ENCODE data around the gene TSPAN1.
"Not testable (repeated sequence)": the region's sequence is repeated elsewhere in the genome, so short reads cannot be mapped to it uniquely, and the experiment has no call there.

Gene TSPAN1

GRCh38 chr1:46221749-46222148 lies 46.9 kb downstream of the TSPAN1 start:
- TF ChIP-seq CTCF (conservative IDR thresholded peaks at IDR 0.05; ENCODE audit: low read length) (no peak), EZH2phosphoT487 (IDR thresholded peaks at IDR 0.05; ENCODE audit: borderline replicate concordance) (no peak)
- no peaks in the 10 kb centered on the region for H4K20me1 ChIP-seq (ENCODE audit: insufficient read depth, low read length, poor library complexity, severe bottlenecking)
- H3K9ac ChIP-seq (ENCODE audit: low read depth, low read length, poor library complexity, severe bottlenecking): no peak overlapping the region
- no peaks in the 10 kb centered on the region for H3K27me3 ChIP-seq (ENCODE audit: insufficient read depth, low read length, poor library complexity, severe bottlenecking)
- no peaks in the 10 kb centered on the region for H3K9me2 ChIP-seq (replicated peaks; ENCODE audit: low read depth, low read length)
- H3K4me1 ChIP-seq (ENCODE audit: insufficient read depth, low read length, poor library complexity, severe bottlenecking): no peaks in the 10 kb centered on the region
- no peak overlapping the region for H3K4me3 ChIP-seq (ENCODE audit: low read length, poor library complexity, severe bottlenecking)
- no peaks in the 10 kb centered on the region for H3F3A ChIP-seq (ENCODE audit: low read depth)
- H3K79me2 ChIP-seq (ENCODE audit: insufficient read depth, low read length): no peaks in the 10 kb centered on the region
- H2AFZ ChIP-seq (ENCODE audit: low read length): no peak overlapping the region
- H3K9me3 ChIP-seq (ENCODE audit: insufficient read depth, low read depth, low read length): no peaks in the 10 kb centered on the region
- H3K4me2 ChIP-seq (ENCODE audit: low read depth, low read length, poor library complexity, severe bottlenecking): no peak overlapping the region
- no peaks in the 10 kb centered on the region for H3K36me3 ChIP-seq (ENCODE audit: insufficient read depth, low read length)

GRCh38 chr1:46223055-46223454 lies 48.2 kb downstream of the TSPAN1 start:
- H3K4me3 ChIP-seq (ENCODE audit: low read length, poor library complexity, severe bottlenecking); H3K9me2 ChIP-seq (replicated peaks; ENCODE audit: low read depth, low read length); H3K9me3 ChIP-seq (ENCODE audit: insufficient read depth, low read depth, low read length); H3F3A ChIP-seq (ENCODE audit: low read depth); H3K27me3 ChIP-seq (ENCODE audit: insufficient read depth, low read length, poor library complexity, severe bottlenecking); H3K4me1 ChIP-seq (ENCODE audit: insufficient read depth, low read length, poor library complexity, severe bottlenecking); H4K20me1 ChIP-seq (ENCODE audit: insufficient read depth, low read length, poor library complexity, severe bottlenecking); H3K4me2 ChIP-seq (ENCODE audit: low read depth, low read length, poor library complexity, severe bottlenecking); H3K9ac ChIP-seq (ENCODE audit: low read depth, low read length, poor library complexity, severe bottlenecking); H3K79me2 ChIP-seq (ENCODE audit: insufficient read depth, low read length); H3K36me3 ChIP-seq (ENCODE audit: insufficient read depth, low read length): not testable (repeated sequence)
- H2AFZ ChIP-seq (ENCODE audit: low read length): 0 out of 2 replicates have a peak overlapping the region, but pooled peaks have one; percentile 99

GRCh38 chr1:46223472-46223943 lies 48.6 kb downstream of the TSPAN1 start:
- H3K4me1 ChIP-seq (ENCODE audit: insufficient read depth, low read length, poor library complexity, severe bottlenecking): no peaks in the 10 kb centered on the region
- H3K36me3 ChIP-seq (ENCODE audit: insufficient read depth, low read length): no peaks in the 10 kb centered on the region
- no peaks in the 10 kb centered on the region for H3K27me3 ChIP-seq (ENCODE audit: insufficient read depth, low read length, poor library complexity, severe bottlenecking)
- H3K4me2 ChIP-seq (ENCODE audit: low read depth, low read length, poor library complexity, severe bottlenecking): no peak overlapping the region
- no peaks in the 10 kb centered on the region for H3K79me2 ChIP-seq (ENCODE audit: insufficient read depth, low read length)
- H2AFZ ChIP-seq (ENCODE audit: low read length): peak overlapping the region; percentile 99
- TF ChIP-seq EZH2phosphoT487 (IDR thresholded peaks at IDR 0.05; ENCODE audit: borderline replicate concordance): no peak
- TF ChIP-seq CTCF (conservative IDR thresholded peaks at IDR 0.05; ENCODE audit: low read length): peak; percentile 100
- no peak overlapping the region for H3K4me3 ChIP-seq (ENCODE audit: low read length, poor library complexity, severe bottlenecking)
- H3K9ac ChIP-seq (ENCODE audit: low read depth, low read length, poor library complexity, severe bottlenecking): no peak overlapping the region
- H3K9me2 ChIP-seq (replicated peaks; ENCODE audit: low read depth, low read length): no peaks in the 10 kb centered on the region
- H4K20me1 ChIP-seq (ENCODE audit: insufficient read depth, low read length, poor library complexity, severe bottlenecking): no peaks in the 10 kb centered on the region
- H3F3A ChIP-seq (ENCODE audit: low read depth): no peaks in the 10 kb centered on the region
- H3K9me3 ChIP-seq (ENCODE audit: insufficient read depth, low read depth, low read length): no peaks in the 10 kb centered on the region

GRCh38 chr1:46224966-46225365 lies 50.1 kb downstream of the TSPAN1 start:
- Histone ChIP-seq H3K27me3 (ENCODE audit: insufficient read depth, low read length, poor library complexity, severe bottlenecking) (no peaks in the 10 kb centered on the region), H2AFZ (ENCODE audit: low read length) (no peak overlapping the region), H3F3A (ENCODE audit: low read depth) (no peaks in the 10 kb centered on the region), H3K36me3 (ENCODE audit: insufficient read depth, low read length) (no peaks in the 10 kb centered on the region), H3K9me3 (ENCODE audit: insufficient read depth, low read depth, low read length) (no peaks in the 10 kb centered on the region), H3K4me1 (ENCODE audit: insufficient read depth, low read length, poor library complexity, severe bottlenecking) (no peaks in the 10 kb centered on the region), H3K9me2 (replicated peaks; ENCODE audit: low read depth, low read length) (no peaks in the 10 kb centered on the region), H3K9ac (ENCODE audit: low read depth, low read length, poor library complexity, severe bottlenecking) (no peak overlapping the region), H3K4me2 (ENCODE audit: low read depth, low read length, poor library complexity, severe bottlenecking) (no peak overlapping the region), H4K20me1 (ENCODE audit: insufficient read depth, low read length, poor library complexity, severe bottlenecking) (no peaks in the 10 kb centered on the region), H3K4me3 (ENCODE audit: low read length, poor library complexity, severe bottlenecking) (no peak overlapping the region), H3K79me2 (ENCODE audit: insufficient read depth, low read length) (no peaks in the 10 kb centered on the region)
- no peak for TF ChIP-seq EZH2phosphoT487 (IDR thresholded peaks at IDR 0.05; ENCODE audit: borderline replicate concordance)
- no peak for TF ChIP-seq CTCF (conservative IDR thresholded peaks at IDR 0.05; ENCODE audit: low read length)

GRCh38 chr1:46231231-46231630 lies 56.3 kb downstream of the TSPAN1 start:
- H3K4me3 ChIP-seq (ENCODE audit: low read length, poor library complexity, severe bottlenecking); H3K36me3 ChIP-seq (ENCODE audit: insufficient read depth, low read length); H2AFZ ChIP-seq (ENCODE audit: low read length); H3K9me2 ChIP-seq (replicated peaks; ENCODE audit: low read depth, low read length); H3K9ac ChIP-seq (ENCODE audit: low read depth, low read length, poor library complexity, severe bottlenecking); H4K20me1 ChIP-seq (ENCODE audit: insufficient read depth, low read length, poor library complexity, severe bottlenecking); H3K4me1 ChIP-seq (ENCODE audit: insufficient read depth, low read length, poor library complexity, severe bottlenecking); H3K79me2 ChIP-seq (ENCODE audit: insufficient read depth, low read length); H3K4me2 ChIP-seq (ENCODE audit: low read depth, low read length, poor library complexity, severe bottlenecking); H3F3A ChIP-seq (ENCODE audit: low read depth); H3K9me3 ChIP-seq (ENCODE audit: insufficient read depth, low read depth, low read length); H3K27me3 ChIP-seq (ENCODE audit: insufficient read depth, low read length, poor library complexity, severe bottlenecking): not testable (repeated sequence)
